K562 (cell line): ENCODE results near the gene DBH. TPM values are rescaled to one million over a fixed set of nuclear protein-coding genes. Genes with fewer than 3 reads are reported as not detected.

Experiments
- ATAC-seq: fragments of 200-7000 bp; cut with Tn5 transposase; 3 replicates; pipeline ENCODE4 v1.9.1; 2020; ENCODE audit warnings: moderate library complexity
- BruUV-seq: library from RNA; stranded (reverse); fragments of 400-500 nt; replicated peaks from 2 replicates; lab custom pipeline; 2021; lab: Mats Ljungman, UMichigan
- CTCF ChIA-PET: fragments of 300-600 bp; formaldehyde crosslinking; extraction: SDS; loops from one replicate; lab custom pipeline; 2021; ENCODE audit warnings: low intra/inter-chr PET ratio; lab: Yijun Ruan, JAX
- POLR2A ChIA-PET: fragments of 300-600, 350-650 bp; sonication (Branson Sonifier 250); formaldehyde crosslinking; extraction: SDS; loops from one replicate; lab custom pipeline; 2021; ENCODE audit warnings: antibody characterized with exemption, inconsistent platforms; lab: Yijun Ruan, JAX
- DNase-seq, 4 experiments: peaks; one replicate each; pipeline versions ENCODE4 v3.0.0 to v3.0.0-alpha.2; 2011 to 2018; ENCODE audit warnings: low spot score in 3 of 4, mixed read lengths in 3 of 4; ENCODE audit errors: extremely low read depth in 1 of 4
- FAIRE-seq: peaks from 2 replicates; lab custom pipeline; 2011; peaks lifted over from hg19 to GRCh38; lab: Jason Lieb, UNC
- H2AFZ ChIP-seq: 2 replicates; pipeline ENCODE4 v1.6.0; 2011; ENCODE audit warnings: low read depth, low read length, control low read depth, inconsistent platforms
- H3K27ac ChIP-seq: fragments of 200-600 bp; 3 replicates; pipeline ENCODE4 v1.8.0; 2011; ENCODE audit warnings: low read depth, mild to moderate bottlenecking, control low read depth, inconsistent platforms, low read length, moderate library complexity, mixed read lengths; ENCODE audit errors: extremely low read depth
- H3K27me3 ChIP-seq, 2 experiments: fragments of 300-600 bp in 1 of 2; 2 replicates in 1 of 2; 3 replicates in 1 of 2; pipeline versions ENCODE4 v1.6.0 to v1.8.0; 2011; ENCODE audit warnings: inconsistent platforms in 2 of 2, low read length in 2 of 2, mild to moderate bottlenecking in 1 of 2, mixed read lengths in 1 of 2, moderate library complexity in 1 of 2; ENCODE audit not compliant: control insufficient read depth in 2 of 2, insufficient read depth in 2 of 2
- H3K36me3 ChIP-seq: fragments of 300-600 bp; 3 replicates; pipeline ENCODE4 v1.8.0; 2011; ENCODE audit warnings: mild to moderate bottlenecking, low read length, inconsistent platforms; ENCODE audit not compliant: control insufficient read depth, insufficient read depth
- H3K4me1 ChIP-seq, 2 experiments: fragments of 200-600 bp in 1 of 2; replicated peaks in 1 of 2; 2 replicates in 1 of 2; 3 replicates in 1 of 2; pipeline versions ENCODE4 v1.5.1 to v1.8.0; 2011; ENCODE audit warnings: inconsistent platforms in 2 of 2, low read length in 2 of 2, mild to moderate bottlenecking in 1 of 2, mixed read lengths in 1 of 2, moderate library complexity in 1 of 2; ENCODE audit not compliant: control insufficient read depth in 2 of 2, insufficient read depth in 2 of 2
- H3K4me2 ChIP-seq: 2 replicates; pipeline ENCODE4 v1.6.1; 2011; ENCODE audit warnings: low read length, control low read depth, inconsistent platforms, mixed read lengths; ENCODE audit not compliant: insufficient read depth
- H3K4me3 ChIP-seq: fragments of 200-600 bp; sonication (generic), shearing (Covaris generic); 2 replicates; pipeline ENCODE4 v1.5.1; 2016; ENCODE audit warnings: control low read depth, inconsistent platforms
- H3K79me2 ChIP-seq: fragments of 200-600 bp; 3 replicates; pipeline ENCODE4 v1.8.0; 2011; ENCODE audit warnings: low read length, inconsistent platforms; ENCODE audit not compliant: control insufficient read depth, insufficient read depth
- H3K9ac ChIP-seq, 2 experiments: 2 replicates each; pipeline versions ENCODE4 v1.6.0 to v1.6.1; 2011; ENCODE audit warnings: low read depth in 2 of 2, low read length in 2 of 2, control low read depth in 1 of 2, inconsistent platforms in 1 of 2, mild to moderate bottlenecking in 1 of 2, mixed read lengths in 1 of 2; ENCODE audit not compliant: insufficient read depth in 1 of 2
- H3K9me1 ChIP-seq: one replicate; pipeline ENCODE4 v1.6.0; 2011; ENCODE audit warnings: inconsistent platforms, mild to moderate bottlenecking, low read length, moderate library complexity; ENCODE audit not compliant: control insufficient read depth, insufficient read depth
- H3K9me3 ChIP-seq: replicated peaks from 2 replicates; pipeline ENCODE4 v1.5.1; 2011; ENCODE audit warnings: low read depth, low read length, inconsistent platforms; ENCODE audit not compliant: control insufficient read depth, insufficient read depth
- H4K20me1 ChIP-seq: replicated peaks from 2 replicates; pipeline ENCODE4 v1.6.1; 2011; ENCODE audit warnings: low read length, inconsistent platforms, mixed read lengths; ENCODE audit not compliant: control insufficient read depth, insufficient read depth
- NFE2L1 ChIP-seq: fragments of 450-650 bp; IDR thresholded peaks from 2 replicates; pipeline ENCODE4 v1.6.1; 2016; ENCODE audit warnings: missing genetic modification characterization, low read depth, mild to moderate bottlenecking, missing compliant biosample characterization, moderate library complexity, borderline replicate concordance
- RAD21 ChIP-seq, 2 experiments: fragments of 250-450 bp in 1 of 2; fragments of 450-650 bp in 1 of 2; sonication (Bioruptor Pico) in 1 of 2; formaldehyde crosslinking in 1 of 2; IDR thresholded peaks in 1 of 2; conservative IDR thresholded peaks in 1 of 2; 2 replicates each; pipeline versions ENCODE4 v1.4.0 to v1.8.0; 2020 to 2022; ENCODE audit warnings: mild to moderate bottlenecking in 2 of 2, moderate library complexity in 1 of 2
- XRCC4 ChIP-seq: IDR thresholded peaks from one replicate; pipeline ENCODE4 v1.6.1; 2011; ENCODE audit not compliant: insufficient read depth, insufficient read length; ENCODE audit errors: extremely low read depth
- WGBS: fragments of 100-300 bp; shearing (Covaris generic); methylation state at CpG from one replicate; pipeline ENCODE4 v1.1.6; 2016; ENCODE audit warnings: low coverage, mixed read lengths; ENCODE audit not compliant: insufficient coverage; ENCODE audit errors: missing lambda C conversion rate; 5-methylcytosine and 5-hydroxymethylcytosine counted together
- in situ Hi-C: fragments of 300-500 bp; cut with MboI; formaldehyde crosslinking; loops from 4 replicates; pipeline ENCODE4 v1.15.0; 2018; ENCODE audit warnings: inconsistent platforms, mixed read lengths
- intact Hi-C: fragments of 100-400 bp; cut with micrococcal nuclease; formaldehyde crosslinking; loops from 2 replicates; pipeline ENCODE4 v1.14.2; 2022
- polyA plus RNA-seq, 8 experiments: library from polyadenylated mRNA; depleted of rRNA in 4 of 8; stranded (reverse) in 5 of 8; unstranded in 3 of 8; fragments of >200 nt; fragmentation: Nextera tagmentation in 2 of 8; fragmentation: Illumina TruSeq in 1 of 8; extraction: Ambion mirVana in 2 of 8; extraction: Trizol in 1 of 8; gene quantifications; 2 replicates each; pipeline versions ENCODE4 v1.2.1 to v1.2.3, GENCODE V29; 2011 to 2014; ENCODE audit warnings: inconsistent platforms in 1 of 8, missing spikeins in 1 of 8
- total RNA-seq, 7 experiments: library from RNA; depleted of rRNA in 6 of 7; stranded (reverse); fragments of >200 nt in 6 of 7; fragmentation: Illumina TruSeq in 2 of 7; extraction: Trizol in 2 of 7; gene quantifications; 2 replicates each; pipeline versions ENCODE4 v1.2.1 to v1.2.3, GENCODE V29; 2011 to 2021; ENCODE audit warnings: low replicate concordance in 1 of 7
- TF ChIP-seq, protein P1 (sequence below), 3 experiments: IDR thresholded peaks in 2 of 3; conservative IDR thresholded peaks in 1 of 3; 2 replicates each; pipeline ENCODE4 v1.5.1; 2011 to 2012; ENCODE audit warnings: low read length in 3 of 3, mild to moderate bottlenecking in 3 of 3, control low read depth in 2 of 3, improper control_type of control experiment in 1 of 3, inconsistent platforms in 1 of 3, low read depth in 1 of 3, mixed read lengths in 1 of 3, moderate library complexity in 1 of 3; ENCODE audit not compliant: insufficient read depth in 2 of 3

The DBH gene
- total and polyA plus RNA-seq, 9 of the 15 experiments (the other 6 are each of a cell fraction or from before 2014, with no cell fraction given) = not detected

DNA sequence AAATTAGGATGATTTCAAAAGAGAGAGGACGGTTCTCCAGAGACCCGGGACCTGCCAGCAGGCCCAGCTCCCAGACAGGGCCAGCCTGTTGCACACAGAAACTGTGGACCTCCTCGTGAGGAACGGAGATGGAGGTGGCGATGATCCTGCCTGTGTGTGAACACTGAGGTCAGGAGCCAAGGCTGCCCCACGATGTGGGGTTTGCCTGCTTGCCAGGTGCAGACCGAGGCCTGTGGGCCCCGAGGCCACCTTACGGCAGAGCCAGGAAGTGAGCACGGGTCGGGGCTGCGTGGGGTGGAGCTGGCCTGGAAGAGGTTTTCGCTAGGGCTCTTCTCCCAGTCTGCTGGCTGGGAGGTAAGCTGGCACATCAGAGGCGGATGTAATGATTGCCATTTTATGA is 31.3 kb upstream of the DBH start:
- no peak for DNase-seq

More for the DNA sequence above, 31.3 kb upstream of the DBH start:
- Histone ChIP-seq H3K9me3 (no peaks in the 10 kb centered on the region; the same call in 1 of the 2 replicates), H3K9me1 (no peaks in the 10 kb centered on the region), H4K20me1 (peaks cover 6% of the 10 kb centered on the region), H3K36me3 (no peaks in the 10 kb centered on the region), H3K79me2 (no peaks in the 10 kb centered on the region), H3K9ac (no peak overlapping the region), H3K4me2 (no peak overlapping the region), H3K4me1 (peaks cover 0 to 12% of the 10 kb centered on the region in 2 experiments; a peak in 2 of 5 replicates), H3K27me3 (peaks cover 9 to 51% of the 10 kb centered on the region in 2 experiments; a peak in 4 of 5 replicates), H3K4me3 (no peak overlapping the region), H2AFZ (no peak overlapping the region), H3K27ac (no peak overlapping the region)
- TF ChIP-seq RAD21 (CRISPR knock-in tag; conservative IDR thresholded peaks at IDR 0.05 in 1 of 2, IDR thresholded peaks at IDR 0.05 in 1 of 2) (no peak), XRCC4 (no peak), NFE2L1 (tag) (no peak)
- TF ChIP-seq, protein P1, sequence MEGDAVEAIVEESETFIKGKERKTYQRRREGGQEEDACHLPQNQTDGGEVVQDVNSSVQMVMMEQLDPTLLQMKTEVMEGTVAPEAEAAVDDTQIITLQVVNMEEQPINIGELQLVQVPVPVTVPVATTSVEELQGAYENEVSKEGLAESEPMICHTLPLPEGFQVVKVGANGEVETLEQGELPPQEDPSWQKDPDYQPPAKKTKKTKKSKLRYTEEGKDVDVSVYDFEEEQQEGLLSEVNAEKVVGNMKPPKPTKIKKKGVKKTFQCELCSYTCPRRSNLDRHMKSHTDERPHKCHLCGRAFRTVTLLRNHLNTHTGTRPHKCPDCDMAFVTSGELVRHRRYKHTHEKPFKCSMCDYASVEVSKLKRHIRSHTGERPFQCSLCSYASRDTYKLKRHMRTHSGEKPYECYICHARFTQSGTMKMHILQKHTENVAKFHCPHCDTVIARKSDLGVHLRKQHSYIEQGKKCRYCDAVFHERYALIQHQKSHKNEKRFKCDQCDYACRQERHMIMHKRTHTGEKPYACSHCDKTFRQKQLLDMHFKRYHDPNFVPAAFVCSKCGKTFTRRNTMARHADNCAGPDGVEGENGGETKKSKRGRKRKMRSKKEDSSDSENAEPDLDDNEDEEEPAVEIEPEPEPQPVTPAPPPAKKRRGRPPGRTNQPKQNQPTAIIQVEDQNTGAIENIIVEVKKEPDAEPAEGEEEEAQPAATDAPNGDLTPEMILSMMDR (IDR thresholded peaks at IDR 0.05 in 2 of 3, conservative IDR thresholded peaks at IDR 0.05 in 1 of 3; ENCODE audit: insufficient read depth in 2 of 3, low read depth in 1 of 3, low read length in 3 of 3) = 0 out of 6 replicates have a peak, but pooled peaks of 1 of the 3 experiments have one; percentile 7
- no TSS peak for BruUV-seq
- intact Hi-C loops = no loop called here
- in situ Hi-C loops = no loop called here
- WGBS = 0% methylated on average over 14 of the region's 14 CpGs
- CTCF ChIA-PET = no interaction called here
- ATAC-seq (peak; percentile 64), FAIRE-seq (no peak)
- POLR2A ChIA-PET = no interaction called here
